ENCODE measurements around the gene FXYD1.
"Not testable (repeated sequence)": the region's sequence is repeated elsewhere in the genome, so short reads cannot be mapped to it uniquely, and the experiment has no call there.

FXYD1 gene

GRCh38 chr19:35126624-35126959 is 12.0 kb upstream of the FXYD1 start:
- no peak for DNase-seq
- H3K4me3 ChIP-seq (ENCODE audit: low read depth, low read length) = no peak overlapping the region
- H3K4me1 ChIP-seq = 0 out of 2 replicates have a peak, but pooled peaks cover 3% of the 10 kb centered on the region
- H3K9me3 ChIP-seq = no peaks in the 10 kb centered on the region
- no peaks in the 10 kb centered on the region for H3K27me3 ChIP-seq
- H3K36me3 ChIP-seq = no peaks in the 10 kb centered on the region
- no peak for TF ChIP-seq CTCF (IDR thresholded peaks at IDR 0.05; ENCODE audit: low read depth, low read length)

- no peaks in the 10 kb centered on the region for H3K27me3 ChIP-seq
- no peaks in the 10 kb centered on the region for H3K36me3 ChIP-seq
- TF ChIP-seq CTCF (IDR thresholded peaks at IDR 0.05; ENCODE audit: low read depth, low read length) = no peak
- H3K4me3 ChIP-seq (ENCODE audit: low read depth, low read length) = no peak overlapping the region
- DNase-seq = no peak
- H3K9me3 ChIP-seq = no peaks in the 10 kb centered on the region
- H3K4me1 ChIP-seq = 0 out of 2 replicates have a peak, but pooled peaks cover 3% of the 10 kb centered on the region
Measured at GRCh38 chr19:35127871-35128270, 10.8 kb upstream of the FXYD1 start.

- no peaks in the 10 kb centered on the region for H3K27me3 ChIP-seq
- no peak overlapping the region for H3K4me3 ChIP-seq (ENCODE audit: low read depth, low read length)
- DNase-seq = no peak
- no peaks in the 10 kb centered on the region for H3K9me3 ChIP-seq
- no peak for TF ChIP-seq CTCF (IDR thresholded peaks at IDR 0.05; ENCODE audit: low read depth, low read length)
- 0 out of 2 replicates have a peak, but pooled peaks cover 3% of the 10 kb centered on the region for H3K4me1 ChIP-seq
- no peaks in the 10 kb centered on the region for H3K36me3 ChIP-seq
Measured at GRCh38 chr19:35128398-35129057, 10.1 kb upstream of the FXYD1 start.

GRCh38 chr19:35129724-35130274 is 8.8 kb upstream of the FXYD1 start:
- not testable (repeated sequence) for H3K36me3 ChIP-seq; DNase-seq; H3K4me1 ChIP-seq; H3K27me3 ChIP-seq; H3K9me3 ChIP-seq; H3K4me3 ChIP-seq (ENCODE audit: low read depth, low read length)

- H3K36me3 ChIP-seq = no peaks in the 10 kb centered on the region
- H3K4me1 ChIP-seq = no peaks in the 10 kb centered on the region
- no peak for DNase-seq
- TF ChIP-seq CTCF (IDR thresholded peaks at IDR 0.05; ENCODE audit: low read depth, low read length) = no peak
- H3K27me3 ChIP-seq = no peaks in the 10 kb centered on the region
- no peaks in the 10 kb centered on the region for H3K9me3 ChIP-seq
- no peak overlapping the region for H3K4me3 ChIP-seq (ENCODE audit: low read depth, low read length)
Measured at GRCh38 chr19:35130761-35131720, 7.6 kb upstream of the FXYD1 start.

GRCh38 chr19:35132254-35132653 is 6.4 kb upstream of the FXYD1 start:
- DNase-seq = no peak
- no peaks in the 10 kb centered on the region for H3K9me3 ChIP-seq
- H3K4me1 ChIP-seq = no peaks in the 10 kb centered on the region
- no peak overlapping the region for H3K4me3 ChIP-seq (ENCODE audit: low read depth, low read length)
- no peaks in the 10 kb centered on the region for H3K27me3 ChIP-seq
- H3K36me3 ChIP-seq = no peaks in the 10 kb centered on the region
- no peak for TF ChIP-seq CTCF (IDR thresholded peaks at IDR 0.05; ENCODE audit: low read depth, low read length)

Measured in BE2C (cell line).